HFFc6 (cell line): ENCODE data around the gene FEN1. TPM values are rescaled to one million over a fixed set of nuclear protein-coding genes. Genes with fewer than 3 reads are reported as not detected.

Experiments used
- DNase-seq: peaks from one replicate; pipeline ENCODE4 v3.0.0-alpha.2; 2018
- H3K27ac Mint-ChIP-seq: 2 replicates; pipeline ENCODE4 v1.8.0; 2020; ENCODE audit warnings: mild to moderate bottlenecking, mixed read lengths
- H3K27me3 Mint-ChIP-seq: 2 replicates; pipeline ENCODE4 v1.8.0; 2021; ENCODE audit warnings: mild to moderate bottlenecking, moderate library complexity, mixed read lengths; ENCODE audit not compliant: insufficient read depth
- H3K36me3 Mint-ChIP-seq: 2 replicates; pipeline ENCODE4 v1.8.0; 2021; ENCODE audit warnings: low read depth, mixed read lengths
- H3K4me1 Mint-ChIP-seq: 2 replicates; pipeline ENCODE4 v1.8.0; 2020; ENCODE audit warnings: low read depth, mixed read lengths
- H3K4me3 Mint-ChIP-seq: 2 replicates; pipeline ENCODE4 v1.8.0; 2020; ENCODE audit warnings: mild to moderate bottlenecking, moderate library complexity, mixed read lengths
- H3K9me3 Mint-ChIP-seq: 2 replicates; pipeline ENCODE4 v1.8.0; 2020; ENCODE audit warnings: mild to moderate bottlenecking, mixed read lengths
- CTCF ChIP-seq: fragments of 200-600 bp; sonication (generic); IDR thresholded peaks from 2 replicates; pipeline ENCODE4 v1.5.0; 2021; ENCODE audit warnings: antibody characterized with exemption, mild to moderate bottlenecking
- total RNA-seq, 6 experiments: library from RNA; stranded (reverse); fragmentation: NEBNext Ultra II Directional; extraction: Animal tissue kit (Norgen Biotek cat#: 25700); gene quantifications; 2 replicates in 1 of 6; 3 replicates in 5 of 6; pipeline ENCODE4 v1.2.3, GENCODE V29; 2021

The FEN1 gene
- total RNA-seq, 6 experiments from 2014 or later = 25.6 to 45.6 (median 37.4) TPM

GRCh38 chr11:61775106-61775505 lies 17.6 kb upstream of the FEN1 start:
- no peaks in the 10 kb centered on the region for H3K9me3 Mint-ChIP-seq
- H3K27ac Mint-ChIP-seq = no peak overlapping the region
- H3K27me3 Mint-ChIP-seq = peaks cover 19% of the 10 kb centered on the region
- H3K4me3 Mint-ChIP-seq = no peak overlapping the region
- no peaks in the 10 kb centered on the region for H3K36me3 Mint-ChIP-seq
- DNase-seq = no peak
- TF ChIP-seq CTCF = no peak
- H3K4me1 Mint-ChIP-seq = no peaks in the 10 kb centered on the region

GRCh38 chr11:61775606-61776554 lies 16.8 kb upstream of the FEN1 start:
- no peak overlapping the region for H3K27ac Mint-ChIP-seq
- no peaks in the 10 kb centered on the region for H3K4me1 Mint-ChIP-seq

GRCh38 chr11:61776561-61777075 lies 16.1 kb upstream of the FEN1 start:
- peak; percentile 54 for DNase-seq
- peak; percentile 94 for TF ChIP-seq CTCF
- Mint-ChIP-seq H3K27me3 (peaks cover 19% of the 10 kb centered on the region), H3K9me3 (no peaks in the 10 kb centered on the region), H3K4me1 (no peaks in the 10 kb centered on the region), H3K36me3 (no peaks in the 10 kb centered on the region), H3K4me3 (no peak overlapping the region), H3K27ac (no peak overlapping the region)

More at GRCh38 chr11:61775606-61776554, 16.8 kb upstream of the FEN1 start:
- TF ChIP-seq CTCF = no peak
- Mint-ChIP-seq H3K36me3 (no peaks in the 10 kb centered on the region), H3K27me3 (peaks cover 19% of the 10 kb centered on the region), H3K4me3 (no peak overlapping the region), H3K9me3 (no peaks in the 10 kb centered on the region)
- no peak for DNase-seq

GRCh38 chr11:61777234-61778090 lies 15.2 kb upstream of the FEN1 start:
- DNase-seq = no peak
- peaks cover 19% of the 10 kb centered on the region for H3K27me3 Mint-ChIP-seq
- H3K27ac Mint-ChIP-seq = no peak overlapping the region
- no peak for TF ChIP-seq CTCF
- H3K36me3 Mint-ChIP-seq = no peaks in the 10 kb centered on the region
- H3K4me3 Mint-ChIP-seq = no peak overlapping the region
- no peaks in the 10 kb centered on the region for H3K4me1 Mint-ChIP-seq
- H3K9me3 Mint-ChIP-seq = no peaks in the 10 kb centered on the region

- Mint-ChIP-seq H3K36me3 (no peaks in the 10 kb centered on the region), H3K27ac (no peak overlapping the region), H3K27me3 (peaks cover 16% of the 10 kb centered on the region), H3K4me3 (no peak overlapping the region), H3K4me1 (no peaks in the 10 kb centered on the region), H3K9me3 (no peaks in the 10 kb centered on the region)
- no peak for DNase-seq
- TF ChIP-seq CTCF = no peak
Measured at GRCh38 chr11:61778357-61778886, 14.3 kb upstream of the FEN1 start.
